ENCODE data around the gene LZTFL1. TPM values are rescaled to one million over a fixed set of nuclear protein-coding genes. Genes with fewer than 3 reads are reported as not detected.

Gene LZTFL1
- total and polyA plus RNA-seq, 8 donors, result 17.0 to 66.8 (median 50.8) TPM

- Histone ChIP-seq H3K27ac (no peak overlapping the region), H3K36me3 (no peaks in the 10 kb centered on the region), H3K9me3 (peaks cover 0 to 6% of the 10 kb centered on the region in 2 donors), H3K4me3 (no peak overlapping the region), H3K4me1 (no peaks in the 10 kb centered on the region), H3K27me3 (no peaks in the 10 kb centered on the region)
- DNase-seq, result peak in 1 of 4 donors; percentile 7
- TF ChIP-seq CTCF (IDR thresholded peaks at IDR 0.05), result no peak
- intact Hi-C loops (cut with DNase I), result no loop called here
- ATAC-seq, result peak; percentile 41
Measured at GRCh38 chr3:45868213-45868612, 26.3 kb upstream of the LZTFL1 start.

- Histone ChIP-seq H3K9me3 (peaks cover 0 to 7% of the 10 kb centered on the region in 2 donors), H3K27ac (no peak overlapping the region), H3K36me3 (no peaks in the 10 kb centered on the region), H3K4me1 (no peaks in the 10 kb centered on the region), H3K4me3 (no peak overlapping the region), H3K27me3 (no peaks in the 10 kb centered on the region)
- DNase-seq (no peak), ATAC-seq (no peak)
- no peak for TF ChIP-seq CTCF (IDR thresholded peaks at IDR 0.05)
- intact Hi-C loops (cut with DNase I), result no loop called here
Measured at GRCh38 chr3:45865563-45865962, 23.6 kb upstream of the LZTFL1 start.

GRCh38 chr3:45864760-45865519 is 23.0 kb upstream of the LZTFL1 start:
- no peak for TF ChIP-seq CTCF (IDR thresholded peaks at IDR 0.05)
- H3K4me1 ChIP-seq, result no peaks in the 10 kb centered on the region
- no peak overlapping the region for H3K4me3 ChIP-seq
- intact Hi-C loops (cut with DNase I), result no loop called here
- H3K36me3 ChIP-seq, result no peaks in the 10 kb centered on the region
- ATAC-seq (no peak), DNase-seq (no peak)
- peaks cover 0 to 7% of the 10 kb centered on the region in 2 donors for H3K9me3 ChIP-seq
- no peaks in the 10 kb centered on the region for H3K27me3 ChIP-seq
- H3K27ac ChIP-seq, result no peak overlapping the region

- no peak for TF ChIP-seq CTCF (IDR thresholded peaks at IDR 0.05)
- H3K9me3 ChIP-seq, result peaks cover 0 to 7% of the 10 kb centered on the region in 2 donors
- DNase-seq (no peak), ATAC-seq (no peak)
- intact Hi-C loops (cut with DNase I), result no loop called here
- no peaks in the 10 kb centered on the region for H3K27me3 ChIP-seq
- no peak overlapping the region for H3K27ac ChIP-seq
- H3K4me1 ChIP-seq, result no peaks in the 10 kb centered on the region
- H3K4me3 ChIP-seq, result no peak overlapping the region
- no peaks in the 10 kb centered on the region for H3K36me3 ChIP-seq
Measured at GRCh38 chr3:45861043-45861719, 19.3 kb upstream of the LZTFL1 start.

GRCh38 chr3:45860481-45860880 is 18.6 kb upstream of the LZTFL1 start:
- TF ChIP-seq CTCF (IDR thresholded peaks at IDR 0.05), result no peak
- no peak for DNase-seq
- Histone ChIP-seq H3K4me1 (no peaks in the 10 kb centered on the region), H3K36me3 (no peaks in the 10 kb centered on the region), H3K27ac (no peak overlapping the region), H3K9me3 (peaks cover 0 to 9% of the 10 kb centered on the region in 2 donors), H3K4me3 (no peak overlapping the region), H3K27me3 (no peaks in the 10 kb centered on the region)
- intact Hi-C loops (cut with DNase I), result no loop called here
- no peak for ATAC-seq

All from left lung (tissue), 10 donors.